ENCODE data around the gene MID1.

GRCh38 chrX:10484683-10485247, 135.6 kb downstream of the MID1 start:
- TF ChIP-seq POLR2A (IDR thresholded peaks at IDR 0.05; ENCODE audit: extremely low read depth, insufficient read length): no peak
- TF ChIP-seq CTCF (IDR thresholded peaks at IDR 0.05; ENCODE audit: low read depth, low read length): no peak

Measured in NB4 (cell line).